Measurements from ENCODE around the gene POLR2J.
"Not testable (repeated sequence)": the region's sequence is repeated elsewhere in the genome, so short reads cannot be mapped to it uniquely, and the experiment has no call there.

POLR2J gene

GRCh38 chr7:102478314-102479208 lies at the start of gene POLR2J:
Gene POLR2J (minus strand): TSS chr7:102478922. CDS start chr7:102478860, 62 bp downstream.
- peak; percentile 83 for DNase-seq

DNA sequence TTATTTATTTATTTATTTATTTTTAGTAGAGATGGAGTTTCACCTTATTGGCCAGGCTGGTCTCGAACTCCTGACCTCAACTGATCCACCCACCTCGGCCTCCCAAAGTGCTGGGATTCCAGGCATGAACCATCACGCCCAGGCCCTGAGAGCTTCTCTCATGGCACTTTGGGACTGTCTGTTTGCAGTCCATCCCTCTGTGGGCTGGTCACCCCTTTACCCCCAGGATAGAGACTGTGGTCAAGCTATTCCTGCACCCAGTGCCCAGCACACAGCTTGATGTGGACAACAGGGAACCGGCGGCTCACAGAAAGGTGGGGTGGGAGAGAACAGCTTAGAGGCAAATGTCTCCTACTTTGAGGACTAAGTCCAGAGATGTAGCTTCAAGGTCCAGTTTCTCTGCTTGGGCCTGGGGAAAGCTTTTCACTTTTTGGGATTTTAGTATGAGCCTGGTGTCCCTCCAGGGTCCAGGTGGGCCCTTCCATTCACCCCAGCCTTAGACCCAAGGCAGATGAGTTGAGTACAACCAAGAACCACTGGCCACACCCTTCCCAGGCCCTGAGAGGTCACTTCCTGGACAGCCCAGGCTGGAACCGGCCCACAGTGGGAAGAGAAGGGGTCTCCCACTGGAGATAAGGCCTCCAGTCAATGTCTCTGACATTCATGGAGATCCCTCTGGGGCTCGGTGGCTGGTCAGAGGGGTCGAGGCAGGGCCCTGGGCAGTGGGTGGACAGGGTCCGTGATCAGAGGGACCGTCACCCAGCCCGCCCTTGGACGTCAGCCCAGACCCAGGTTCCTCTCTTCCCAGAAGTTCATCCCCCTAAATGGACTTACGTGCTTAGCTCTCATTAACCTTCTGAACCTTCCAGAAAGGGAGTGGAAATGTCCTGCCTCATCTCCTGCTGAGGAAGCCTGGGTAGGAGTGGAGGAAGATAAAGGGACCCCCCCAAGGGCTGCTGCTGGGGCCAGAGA lies 49.4 kb upstream of the POLR2J start:
- not testable (repeated sequence) for DNase-seq

DNA sequence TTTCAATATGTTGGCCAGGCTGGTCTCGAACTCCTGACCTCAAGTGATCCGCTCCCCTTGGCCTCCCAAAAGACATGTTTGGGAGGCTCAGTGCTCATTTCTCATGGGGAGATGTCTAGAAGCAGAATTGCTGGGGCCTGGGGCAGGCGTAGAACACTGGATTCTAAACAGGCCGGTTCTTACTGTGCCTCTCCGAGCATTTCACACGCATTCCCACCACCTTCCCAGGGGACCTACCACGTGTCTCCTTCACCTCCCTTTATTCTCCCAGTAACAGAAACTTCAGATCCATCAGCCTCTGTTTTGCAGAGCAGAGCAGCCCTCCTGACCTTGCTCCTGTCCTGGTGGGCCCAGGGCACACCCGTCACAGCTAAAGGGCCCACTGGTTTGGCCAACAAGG lies 48.5 kb upstream of the POLR2J start:
- DNase-seq = not testable (repeated sequence)

- not testable (repeated sequence) for DNase-seq
Observed at GRCh38 chr7:102524803-102525202, 46.1 kb upstream of the POLR2J start.

DNA sequence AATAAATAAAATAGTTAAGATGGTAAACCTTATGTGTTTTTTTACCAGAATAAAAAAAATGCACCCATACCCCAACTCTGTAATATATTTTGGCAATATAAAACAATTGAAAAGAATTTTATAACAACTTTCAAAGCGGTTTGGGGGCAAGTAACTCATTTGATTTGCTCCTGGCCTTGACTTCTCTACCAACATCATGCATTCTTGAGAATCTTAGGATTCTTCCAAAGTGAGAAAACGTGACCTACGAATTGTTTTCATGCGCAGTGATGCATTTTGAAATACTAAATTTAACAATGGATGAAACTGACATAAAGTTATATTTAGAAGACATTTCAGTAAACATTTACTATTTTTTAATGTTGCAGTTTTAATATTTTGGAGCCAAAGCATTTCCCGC lies 42.1 kb upstream of the POLR2J start:
- not testable (repeated sequence) for DNase-seq

DNA sequence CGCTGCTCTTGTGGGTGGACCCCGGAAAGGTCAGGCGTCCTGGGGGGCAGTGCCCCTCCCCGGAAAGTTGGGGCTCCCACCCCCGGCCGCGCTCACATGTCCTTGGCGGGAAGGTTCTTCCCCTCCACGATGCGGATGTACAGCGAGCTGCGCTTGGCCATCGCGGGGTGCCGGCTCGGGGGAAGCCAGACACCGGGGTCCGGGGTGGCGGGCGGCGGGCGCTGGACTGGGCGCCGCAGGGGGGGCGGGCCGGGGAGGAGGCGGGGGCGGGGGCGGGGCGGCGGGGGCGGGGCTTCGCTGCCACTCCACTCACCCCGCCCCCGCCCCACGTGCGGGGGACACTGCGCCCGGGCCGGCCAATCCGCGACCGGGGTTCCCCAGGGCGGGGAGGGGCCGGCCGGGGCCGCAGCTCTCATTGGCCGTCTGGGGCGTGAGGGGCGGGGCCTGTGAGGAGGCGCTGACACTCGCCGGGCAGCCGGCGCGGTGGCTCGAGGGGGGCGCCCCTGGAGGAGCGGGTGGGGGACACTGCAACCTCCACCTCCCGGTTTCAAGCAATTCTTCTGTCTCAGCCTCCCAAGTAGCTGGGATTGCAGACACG lies 38.9 kb upstream of the POLR2J start, which contains the start of gene RASA4B:
Gene RASA4B, minus strand, starts transcription at position 228 of the 598 bp plus-strand sequence. Its CDS starts 67 bp downstream, at position 161.
- not testable (repeated sequence) for DNase-seq

DNA sequence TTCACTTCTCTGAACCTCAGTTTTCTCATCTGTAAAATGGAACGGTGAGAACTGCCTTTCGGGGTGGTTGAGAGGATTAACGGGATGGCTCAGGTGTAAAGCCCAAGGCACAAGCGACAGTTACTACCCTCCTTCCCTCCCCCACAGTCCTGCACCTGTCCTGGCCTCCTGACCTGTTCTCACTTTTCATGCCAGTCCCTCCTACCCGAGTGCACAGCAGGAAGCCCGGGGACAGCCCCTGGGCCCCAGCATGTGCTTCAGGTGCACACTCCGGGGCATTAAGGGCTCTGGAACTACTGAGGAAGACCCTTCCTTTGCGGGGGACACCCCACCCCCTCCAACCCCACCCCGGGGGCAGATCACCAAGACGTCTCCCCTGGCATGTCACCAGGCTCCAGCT lies 38.2 kb upstream of the POLR2J start:
- not testable (repeated sequence) for DNase-seq

GRCh38 chr7:102515889-102516288 lies 37.2 kb upstream of the POLR2J start:
- DNase-seq = not testable (repeated sequence)

- not testable (repeated sequence) for DNase-seq
Observed at GRCh38 chr7:102514881-102515721, 36.4 kb upstream of the POLR2J start.

- DNase-seq = not testable (repeated sequence)
Observed at GRCh38 chr7:102512642-102513221, 34.0 kb upstream of the POLR2J start.

DNA sequence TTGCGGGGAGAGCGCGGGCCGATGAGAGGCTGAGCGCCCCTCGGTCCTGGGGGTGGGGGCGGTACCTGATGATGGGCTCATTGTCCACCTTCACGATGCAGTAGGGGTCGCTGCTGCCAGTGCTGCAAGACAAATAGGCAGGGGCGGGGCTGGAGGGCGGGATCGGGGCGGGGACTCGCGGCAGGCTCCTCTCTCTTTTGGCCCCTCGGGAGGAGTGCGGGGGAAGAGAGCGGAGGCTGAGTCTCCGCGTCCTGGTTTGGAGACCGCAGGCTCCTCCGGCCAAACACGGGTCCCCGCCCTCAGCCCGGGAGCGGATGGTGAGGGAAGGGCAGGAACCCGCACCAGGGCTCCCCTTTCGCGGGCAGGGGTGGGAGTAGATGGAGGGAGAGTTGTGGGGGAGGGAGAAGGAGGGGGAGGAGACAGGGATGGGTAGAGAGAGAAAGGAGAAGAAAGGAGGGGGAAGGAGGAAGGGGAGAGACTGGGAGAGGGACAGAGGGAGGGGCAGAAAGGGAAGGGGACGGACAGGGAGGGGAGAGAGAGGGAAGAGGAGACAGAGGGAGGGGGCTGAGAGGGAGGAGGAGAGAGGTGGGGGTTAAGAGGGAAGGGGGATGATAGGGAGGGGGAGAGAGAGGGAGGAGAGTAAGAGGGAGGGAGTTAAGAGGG lies 33.3 kb upstream of the POLR2J start:
- not testable (repeated sequence) for DNase-seq

GRCh38 chr7:102510575-102510974 lies 31.9 kb upstream of the POLR2J start:
- DNase-seq = not testable (repeated sequence)

DNA sequence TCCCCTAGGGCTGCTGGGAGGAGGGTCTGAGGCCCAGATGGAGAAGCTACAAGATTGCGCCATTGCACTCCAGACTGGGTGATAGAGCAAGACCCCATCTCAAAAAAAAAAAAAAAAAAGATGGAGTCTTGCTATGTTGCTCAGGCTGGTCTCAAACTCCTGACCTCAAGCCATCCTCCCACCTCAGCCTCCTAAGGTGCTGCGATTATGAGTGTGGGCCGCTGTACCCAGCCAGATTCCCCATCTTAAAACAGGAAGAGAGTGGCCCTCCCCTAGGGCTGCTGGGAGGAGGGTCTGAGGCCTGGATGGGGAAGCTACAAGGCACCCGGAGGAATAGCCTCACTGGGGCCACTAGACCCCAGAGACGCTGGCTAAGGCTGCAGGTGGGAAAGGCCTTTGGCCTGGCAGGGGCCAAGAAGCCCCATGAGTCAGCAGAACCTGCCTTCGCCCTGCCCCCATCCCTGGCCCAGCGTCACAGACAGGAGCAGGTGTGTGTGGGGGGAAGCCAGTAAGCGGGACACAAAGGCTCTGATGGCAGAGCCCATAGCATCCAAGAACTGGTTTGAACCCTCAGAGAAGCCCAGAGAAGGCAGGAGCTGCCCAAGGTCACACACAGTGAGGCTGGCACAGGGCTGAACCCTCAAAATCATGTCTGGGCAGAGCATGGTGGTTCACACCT lies 28.8 kb upstream of the POLR2J start:
- not testable (repeated sequence) for DNase-seq

GRCh38 chr7:102505298-102506185 lies 26.8 kb upstream of the POLR2J start:
- DNase-seq = not testable (repeated sequence)

DNA sequence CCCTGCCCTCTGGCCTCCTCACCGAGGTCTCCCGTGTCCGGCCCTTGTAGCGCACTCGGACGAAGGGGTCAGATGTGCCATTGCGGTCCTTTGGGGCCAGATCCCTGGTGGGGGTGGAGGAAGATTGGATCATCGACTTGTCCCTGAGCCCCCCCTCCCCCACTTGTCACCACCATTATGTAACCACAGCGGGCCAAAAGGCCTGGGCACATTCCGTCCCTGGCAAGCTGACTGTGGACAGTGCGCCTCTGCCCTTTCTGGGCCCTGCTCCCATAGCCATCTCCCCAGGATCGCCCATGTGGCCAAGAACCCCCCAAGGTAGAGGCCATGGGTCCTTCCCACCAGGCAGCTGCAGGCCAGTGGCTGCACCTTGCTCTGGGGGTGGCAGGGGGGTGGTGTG lies 24.4 kb upstream of the POLR2J start:
- DNase-seq = not testable (repeated sequence)

DNA sequence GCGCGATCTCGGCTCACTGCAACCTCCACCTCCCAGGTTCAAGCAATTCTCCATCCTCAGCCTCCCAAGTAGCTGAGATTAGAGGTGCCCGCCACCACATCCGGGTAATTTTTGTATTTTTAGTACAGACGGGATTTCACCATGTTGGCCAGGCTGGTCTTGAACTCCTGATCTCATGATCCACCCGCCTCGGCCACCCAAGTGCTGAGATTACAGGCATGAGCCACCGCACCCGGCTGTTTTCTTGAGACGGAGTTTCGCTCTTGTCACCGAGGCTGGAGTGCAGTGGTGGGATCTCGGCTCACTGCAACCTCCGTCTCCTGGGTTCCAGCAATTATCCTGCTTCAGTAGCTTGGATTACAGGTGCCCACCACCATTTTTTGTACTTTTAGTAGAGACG lies 19.6 kb upstream of the POLR2J start:
- DNase-seq = not testable (repeated sequence)

DNA sequence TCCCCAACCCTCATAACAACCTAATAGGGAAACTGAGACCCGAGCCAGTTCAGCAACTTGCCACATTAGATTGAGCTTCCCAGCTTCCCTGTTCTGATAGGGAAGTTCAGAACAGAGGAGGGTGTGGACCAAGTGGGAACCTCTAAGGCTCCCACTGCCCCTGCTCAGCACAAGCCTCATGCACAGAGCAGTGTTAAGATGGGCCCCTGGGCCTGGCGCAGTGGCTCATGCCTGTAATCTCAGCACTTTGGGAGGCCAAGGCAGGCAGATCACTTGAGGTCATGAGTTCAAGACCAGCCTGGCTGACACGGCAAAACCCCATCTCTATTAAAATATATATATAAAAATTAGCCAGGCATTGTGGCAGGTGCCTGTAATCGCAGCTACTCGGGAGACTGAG lies 18.6 kb upstream of the POLR2J start:
- DNase-seq = not testable (repeated sequence)

- not testable (repeated sequence) for DNase-seq
Observed at GRCh38 chr7:102496861-102497260, 18.1 kb upstream of the POLR2J start.
